Subcutaneous abdominal adipose tissue (tissue), 5 donors: ENCODE measurements around the gene JOSD2.

Experiments
- H3K27ac ChIP-seq: one replicate; pipeline ENCODE4 v1.7.0; 2013; ENCODE audit warnings: low read depth, mild to moderate bottlenecking, inconsistent platforms, low read length, moderate library complexity
- H3K27me3 ChIP-seq, 5 donors: one replicate each; pipeline ENCODE4 v1.7.0; 2013; ENCODE audit warnings: low read length in 5 of 5, inconsistent platforms in 1 of 5; ENCODE audit not compliant: control insufficient read depth in 5 of 5, insufficient read depth in 4 of 5
- H3K36me3 ChIP-seq, 5 donors: one replicate each; pipeline ENCODE4 v1.7.0; 2013; ENCODE audit warnings: low read length in 5 of 5; ENCODE audit not compliant: control insufficient read depth in 5 of 5, insufficient read depth in 5 of 5
- H3K4me1 ChIP-seq, 5 donors: one replicate each; pipeline ENCODE4 v1.7.0; 2013; ENCODE audit warnings: low read length in 5 of 5, mild to moderate bottlenecking in 3 of 5, moderate library complexity in 1 of 5; ENCODE audit not compliant: control insufficient read depth in 5 of 5, insufficient read depth in 5 of 5
- H3K4me3 ChIP-seq, 5 donors: one replicate each; pipeline ENCODE4 v1.7.0; 2013; ENCODE audit warnings: low read length in 5 of 5, low read depth in 1 of 5
- H3K9ac ChIP-seq, 5 donors: one replicate each; pipeline ENCODE4 v1.7.0; 2013; ENCODE audit warnings: low read length in 5 of 5, mild to moderate bottlenecking in 4 of 5, moderate library complexity in 3 of 5
- H3K9me3 ChIP-seq, 5 donors: one replicate each; pipeline ENCODE4 v1.7.0; 2013; ENCODE audit warnings: low read length in 5 of 5; ENCODE audit not compliant: control insufficient read depth in 5 of 5
- donor health status: healthy.
- donor health status: healthy.
- donor health status: healthy.
- donor health status: healthy.
- donor health status: healthy.

The JOSD2 gene

GRCh38 chr19:50515168-50515561 is 4.2 kb upstream of the JOSD2 start:
- H3K9ac ChIP-seq: no peak overlapping the region

GRCh38 chr19:50514346-50515167 is 3.6 kb upstream of the JOSD2 start:
- no peaks in the 10 kb centered on the region for H3K9me3 ChIP-seq
- no peak overlapping the region for H3K9ac ChIP-seq
- peaks cover 5 to 19% (median 12%) of the 10 kb centered on the region in 5 donors for H3K4me1 ChIP-seq
- H3K27ac ChIP-seq: no peak overlapping the region
- H3K36me3 ChIP-seq: no peaks in the 10 kb centered on the region
- H3K4me3 ChIP-seq: no peak overlapping the region
- peaks cover 0 to 9% (median 0%) of the 10 kb centered on the region in 5 donors for H3K27me3 ChIP-seq

More at GRCh38 chr19:50515168-50515561, 4.2 kb upstream of the JOSD2 start:
- Histone ChIP-seq H3K4me3 (no peak overlapping the region), H3K27me3 (peaks cover 0 to 9% (median 0%) of the 10 kb centered on the region in 5 donors), H3K4me1 (peaks cover 5 to 15% (median 9%) of the 10 kb centered on the region in 5 donors), H3K9me3 (no peaks in the 10 kb centered on the region), H3K27ac (no peak overlapping the region), H3K36me3 (no peaks in the 10 kb centered on the region)

- H3K9me3 ChIP-seq: no peaks in the 10 kb centered on the region
These were observed 2.9 kb upstream of the JOSD2 start, which contains the start of gene ASPDH for GRCh38 chr19:50513746-50514345. ASPDH (minus strand) TSS chr19:50513913; CDS start chr19:50513823, 90 bp downstream.

GRCh38 chr19:50512999-50513745 is 2.2 kb upstream of the JOSD2 start:
- no peak overlapping the region for H3K9ac ChIP-seq
- H3K9me3 ChIP-seq: no peaks in the 10 kb centered on the region

More at GRCh38 chr19:50513746-50514345, 2.9 kb upstream of the JOSD2 start, which contains the start of gene ASPDH:
- Histone ChIP-seq H3K36me3 (no peaks in the 10 kb centered on the region), H3K27me3 (peaks cover 0 to 9% (median 0%) of the 10 kb centered on the region in 5 donors), H3K4me1 (peaks cover 5 to 19% (median 12%) of the 10 kb centered on the region in 5 donors), H3K4me3 (no peak within 1 kb of the TSS), H3K27ac (no peak within 1 kb of the TSS), H3K9ac (no peak within 1 kb of the TSS)

GRCh38 chr19:50512112-50512998 is 1.4 kb upstream of the JOSD2 start:
- Histone ChIP-seq H3K9me3 (no peaks in the 10 kb centered on the region), H3K36me3 (no peaks in the 10 kb centered on the region), H3K9ac (no peak overlapping the region), H3K4me3 (peak overlapping the region in 1 of 5 donors; percentile 64), H3K27ac (no peak overlapping the region), H3K4me1 (peaks cover 5 to 19% (median 12%) of the 10 kb centered on the region in 5 donors), H3K27me3 (peaks cover 0 to 9% (median 0%) of the 10 kb centered on the region in 5 donors)

More at GRCh38 chr19:50512999-50513745, 2.2 kb upstream of the JOSD2 start:
- H3K4me1 ChIP-seq: peaks cover 5 to 19% (median 12%) of the 10 kb centered on the region in 5 donors
- H3K36me3 ChIP-seq: no peaks in the 10 kb centered on the region
- no peak overlapping the region for H3K4me3 ChIP-seq
- H3K27ac ChIP-seq: no peak overlapping the region
- H3K27me3 ChIP-seq: peaks cover 0 to 9% (median 0%) of the 10 kb centered on the region in 5 donors

GRCh38 chr19:50510700-50511068 is 307 bp downstream of the JOSD2 start:
- Histone ChIP-seq H3K27me3 (peaks cover 0 to 7% (median 0%) of the 10 kb centered on the region in 5 donors), H3K4me1 (peaks cover 5 to 19% (median 12%) of the 10 kb centered on the region in 5 donors), H3K4me3 (peak overlapping the region; percentile 83 to 93 (median 86)), H3K36me3 (peaks cover 0 to 8% (median 0%) of the 10 kb centered on the region in 5 donors), H3K27ac (peak overlapping the region; percentile 46), H3K9me3 (no peaks in the 10 kb centered on the region), H3K9ac (peak overlapping the region; percentile 63 to 93 (median 84))

- no peaks in the 10 kb centered on the region for H3K9me3 ChIP-seq
- no peak overlapping the region for H3K27ac ChIP-seq
- peaks cover 5 to 19% (median 12%) of the 10 kb centered on the region in 5 donors for H3K4me1 ChIP-seq
- H3K27me3 ChIP-seq: peaks cover 0 to 3% (median 0%) of the 10 kb centered on the region in 5 donors
- H3K36me3 ChIP-seq: peaks cover 0 to 12% (median 0%) of the 10 kb centered on the region in 5 donors
- H3K9ac ChIP-seq: peak overlapping the region; percentile 63 to 93 (median 84)
- H3K4me3 ChIP-seq: peak overlapping the region; percentile 83 to 93 (median 86)
These were observed 795 bp downstream of the JOSD2 start for GRCh38 chr19:50510121-50510670.

GRCh38 chr19:50509366-50509765 is 1.6 kb downstream of the JOSD2 start:
- Histone ChIP-seq H3K36me3 (peaks cover 0 to 12% (median 0%) of the 10 kb centered on the region in 5 donors), H3K9ac (no peak overlapping the region), H3K27ac (no peak overlapping the region), H3K27me3 (peaks cover 0 to 1% (median 0%) of the 10 kb centered on the region in 5 donors), H3K9me3 (no peaks in the 10 kb centered on the region), H3K4me1 (peaks cover 5 to 19% (median 12%) of the 10 kb centered on the region in 5 donors), H3K4me3 (no peak overlapping the region)

GRCh38 chr19:50508843-50509190 is 2.2 kb downstream of the JOSD2 start:
- Histone ChIP-seq H3K4me3 (no peak overlapping the region), H3K9me3 (no peaks in the 10 kb centered on the region), H3K9ac (no peak overlapping the region), H3K4me1 (peaks cover 5 to 19% (median 12%) of the 10 kb centered on the region in 5 donors), H3K36me3 (peaks cover 0 to 12% (median 0%) of the 10 kb centered on the region in 5 donors), H3K27ac (no peak overlapping the region), H3K27me3 (no peaks in the 10 kb centered on the region)
